D721Med (cell line): ENCODE measurements around the gene EIF4G3.
"Not testable (repeated sequence)": the region's sequence is repeated elsewhere in the genome, so short reads cannot be mapped to it uniquely, and the experiment has no call there.

Experiments
- DNase-seq: peaks from one replicate; pipeline ENCODE4 v3.0.0; 2011; ENCODE audit warnings: low spot score; ENCODE audit not compliant: insufficient read length
- FAIRE-seq: peaks from 2 replicates; lab custom pipeline; 2011; peaks lifted over from hg19 to GRCh38; lab: Jason Lieb, UNC
- TF ChIP-seq, protein P1 (sequence below): IDR thresholded peaks from 2 replicates; pipeline ENCODE4 v1.5.1; 2012; ENCODE audit warnings: mild to moderate bottlenecking, control low read depth; ENCODE audit not compliant: insufficient read depth; ENCODE audit errors: missing control alignments

Gene EIF4G3

DNA sequence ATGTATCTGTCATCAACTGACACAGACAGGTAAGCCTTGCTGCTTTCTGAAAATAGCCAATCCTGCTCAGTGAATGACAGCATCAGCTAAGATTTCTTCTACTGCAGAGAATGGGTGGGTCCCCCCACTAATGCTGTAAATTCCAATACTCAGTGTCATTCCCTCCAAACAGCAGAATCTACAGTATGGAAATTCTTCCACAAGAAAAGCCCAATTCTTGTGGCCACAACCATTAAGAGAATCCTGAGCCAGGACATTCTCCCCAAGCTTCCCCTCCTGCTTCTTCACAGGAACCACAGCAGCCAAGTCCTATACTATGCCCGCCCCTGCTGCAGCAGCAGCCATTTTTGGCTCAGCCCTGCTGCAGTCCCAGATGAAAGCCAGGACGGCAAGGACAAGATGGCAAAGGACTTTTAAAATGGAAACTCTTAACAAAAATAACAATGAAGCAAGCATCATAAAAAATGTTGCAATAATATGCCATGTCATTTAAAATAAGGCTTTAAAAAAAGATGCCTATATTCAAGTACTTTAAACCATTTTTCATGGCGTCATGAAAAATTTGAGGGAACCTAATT lies 26.8 kb downstream of the EIF4G3 start:
- DNase-seq, result no peak
- TF ChIP-seq, protein P1, sequence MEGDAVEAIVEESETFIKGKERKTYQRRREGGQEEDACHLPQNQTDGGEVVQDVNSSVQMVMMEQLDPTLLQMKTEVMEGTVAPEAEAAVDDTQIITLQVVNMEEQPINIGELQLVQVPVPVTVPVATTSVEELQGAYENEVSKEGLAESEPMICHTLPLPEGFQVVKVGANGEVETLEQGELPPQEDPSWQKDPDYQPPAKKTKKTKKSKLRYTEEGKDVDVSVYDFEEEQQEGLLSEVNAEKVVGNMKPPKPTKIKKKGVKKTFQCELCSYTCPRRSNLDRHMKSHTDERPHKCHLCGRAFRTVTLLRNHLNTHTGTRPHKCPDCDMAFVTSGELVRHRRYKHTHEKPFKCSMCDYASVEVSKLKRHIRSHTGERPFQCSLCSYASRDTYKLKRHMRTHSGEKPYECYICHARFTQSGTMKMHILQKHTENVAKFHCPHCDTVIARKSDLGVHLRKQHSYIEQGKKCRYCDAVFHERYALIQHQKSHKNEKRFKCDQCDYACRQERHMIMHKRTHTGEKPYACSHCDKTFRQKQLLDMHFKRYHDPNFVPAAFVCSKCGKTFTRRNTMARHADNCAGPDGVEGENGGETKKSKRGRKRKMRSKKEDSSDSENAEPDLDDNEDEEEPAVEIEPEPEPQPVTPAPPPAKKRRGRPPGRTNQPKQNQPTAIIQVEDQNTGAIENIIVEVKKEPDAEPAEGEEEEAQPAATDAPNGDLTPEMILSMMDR, result no peak
- no peak for FAIRE-seq

DNA sequence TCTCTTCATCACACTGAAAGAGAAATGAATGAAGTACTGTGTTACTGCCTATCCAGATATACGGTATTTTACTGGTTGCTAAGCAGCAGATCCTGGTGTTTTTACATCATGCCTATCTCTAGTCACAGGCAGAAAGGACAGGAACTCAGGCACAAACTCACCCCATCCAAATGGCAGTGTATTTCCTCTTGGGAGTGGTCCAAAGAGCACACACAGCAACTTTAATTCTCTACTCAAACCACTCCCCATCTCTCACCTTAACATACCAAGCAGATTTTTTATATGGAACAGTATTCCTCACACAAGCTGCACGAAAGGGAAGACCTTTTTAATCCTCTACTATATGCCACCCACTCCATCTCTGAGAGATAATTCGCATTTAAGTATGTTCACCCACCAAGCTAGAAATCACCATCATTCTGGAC lies 27.3 kb downstream of the EIF4G3 start:
- FAIRE-seq (no peak), DNase-seq (no peak)
- TF ChIP-seq, protein P1, result no peak

DNA sequence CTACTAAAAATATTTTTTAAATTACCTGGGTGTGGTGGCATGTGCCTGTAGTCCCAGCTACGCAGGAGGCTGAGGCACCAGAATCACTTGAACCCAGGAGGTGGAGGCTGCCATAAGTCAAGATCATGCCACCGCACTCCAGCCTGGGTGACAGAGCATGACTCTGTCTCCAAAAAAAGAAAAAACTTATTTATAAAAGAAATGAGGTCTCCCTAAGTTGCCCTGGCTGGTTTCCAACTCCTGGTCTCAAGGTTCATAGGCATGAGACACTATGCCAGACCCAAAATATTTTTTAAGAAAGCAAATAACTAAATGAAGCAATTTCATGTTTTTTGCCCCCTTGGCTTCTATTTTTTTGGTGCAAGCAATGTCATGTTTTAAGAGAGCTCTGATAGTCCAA lies 32.9 kb downstream of the EIF4G3 start:
- TF ChIP-seq, protein P1, result no peak
- DNase-seq (no peak), FAIRE-seq (no peak)

DNA sequence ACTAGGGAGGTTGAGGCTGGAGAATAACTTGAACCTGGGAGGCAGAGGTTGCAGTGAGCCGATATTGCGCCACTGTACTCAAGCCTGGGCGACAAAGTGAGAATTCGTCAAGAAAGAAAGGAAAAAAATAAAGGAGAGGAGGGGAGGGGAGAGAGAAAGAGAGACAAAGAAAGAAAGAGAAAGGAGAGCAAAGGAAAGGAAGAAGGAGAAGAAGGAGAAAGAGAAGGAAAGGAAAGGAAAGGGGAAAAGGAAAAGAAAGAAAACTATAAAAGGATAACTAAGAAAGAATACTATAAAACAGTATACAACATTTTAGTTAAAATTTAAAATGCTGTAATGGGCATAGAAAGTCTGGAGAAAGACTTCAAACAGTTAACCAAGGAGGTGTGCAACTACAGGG lies 33.6 kb downstream of the EIF4G3 start:
- TF ChIP-seq, protein P1, result no peak
- no peak for DNase-seq
- FAIRE-seq, result no peak

DNA sequence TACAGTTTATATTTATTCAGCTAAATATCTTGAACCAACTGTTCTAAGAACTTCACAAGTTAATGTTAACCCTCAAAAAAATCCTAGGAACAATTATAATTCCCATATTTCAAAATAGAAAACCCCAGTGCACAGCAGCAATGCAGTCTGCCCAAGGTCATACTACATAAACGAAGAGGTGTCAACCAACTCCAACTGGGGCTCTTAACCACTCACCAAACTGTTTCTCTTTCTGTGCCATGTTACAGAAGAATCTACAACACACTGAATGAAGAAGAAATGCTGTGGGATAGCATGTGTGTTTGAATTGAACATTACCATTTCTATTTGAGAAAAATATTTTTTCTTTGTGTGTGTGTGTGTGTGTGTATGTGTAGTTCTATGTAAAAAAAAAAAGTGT lies 35.7 kb downstream of the EIF4G3 start:
- TF ChIP-seq, protein P1, result no peak
- FAIRE-seq, result no peak
- DNase-seq, result no peak

DNA sequence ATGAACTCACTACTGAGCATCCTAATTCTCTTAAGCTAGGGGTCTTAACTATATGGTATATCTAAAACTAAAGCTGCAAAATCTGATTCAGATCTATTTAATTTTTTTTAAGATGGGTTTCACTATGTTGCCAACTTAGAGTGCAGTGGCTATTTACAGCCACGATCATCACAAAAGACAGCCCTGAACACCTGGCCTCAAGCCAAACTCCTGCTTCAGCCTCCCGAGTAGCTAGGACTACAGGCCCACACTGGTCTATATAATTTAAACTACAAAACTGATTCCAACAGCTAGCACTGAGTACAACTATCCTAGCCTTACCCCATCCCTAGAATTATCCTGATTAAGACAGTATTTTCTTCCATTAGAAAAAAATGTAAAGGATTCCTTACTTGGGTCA lies 37.1 kb downstream of the EIF4G3 start:
- TF ChIP-seq, protein P1, result no peak
- FAIRE-seq (no peak), DNase-seq (no peak)

DNA sequence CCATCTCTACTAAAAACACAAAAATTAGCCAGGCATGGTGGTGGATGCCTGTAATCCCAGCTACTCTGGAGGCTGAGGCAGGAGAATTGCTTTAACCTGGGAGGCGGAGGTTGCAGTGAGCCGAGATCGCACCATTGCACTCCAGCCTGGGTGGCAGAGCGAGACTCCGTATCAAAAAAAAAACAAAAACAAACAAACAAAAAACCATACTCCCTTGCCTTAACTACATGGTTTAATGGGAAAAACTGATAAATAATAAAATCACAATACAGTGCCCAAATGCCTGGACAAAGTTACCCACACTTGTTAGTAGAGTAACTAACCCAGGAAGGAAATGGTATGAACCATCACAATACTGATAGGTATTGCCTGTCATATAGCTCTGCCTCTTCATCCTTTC lies 40.4 kb downstream of the EIF4G3 start:
- DNase-seq, FAIRE-seq: not testable (repeated sequence)

DNA sequence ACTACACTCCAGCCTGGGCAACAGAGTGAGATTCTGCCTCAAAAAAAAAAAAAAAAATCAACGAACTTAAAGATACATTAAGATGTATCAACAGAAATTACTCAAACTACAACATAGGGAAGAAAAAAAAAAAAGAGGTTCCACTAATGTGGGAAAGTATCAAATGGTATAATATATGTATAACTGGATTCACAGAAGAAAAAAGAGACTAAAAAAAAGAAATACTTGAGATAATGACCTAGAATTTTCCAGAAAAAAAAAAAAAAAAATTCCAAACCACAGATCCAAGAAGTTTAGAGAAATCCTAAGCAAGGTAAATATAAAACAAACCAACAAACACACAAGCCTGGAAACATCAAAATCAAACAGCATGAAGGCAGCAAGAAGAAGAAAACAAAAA lies 45.5 kb downstream of the EIF4G3 start:
- DNase-seq, result no peak
- FAIRE-seq, result no peak
- TF ChIP-seq, protein P1, result no peak
